GM23338 (cell line): ENCODE data around the gene ABCA6. TPM values are rescaled to one million over a fixed set of nuclear protein-coding genes. Genes with fewer than 3 reads are reported as not detected.

Experiments used
- ATAC-seq: fragments of 200-7000 bp; cut with Tn5 transposase; 3 replicates; pipeline ENCODE4 v1.9.1; 2020
- DNase-seq: peaks from one replicate; pipeline ENCODE4 v3.0.0-alpha.2; 2015; ENCODE audit warnings: low spot score
- H2AFZ ChIP-seq: fragments of 200-600 bp; sonication (generic); 2 replicates; pipeline ENCODE4 v1.8.0; 2016; ENCODE audit warnings: antibody characterized with exemption, mild to moderate bottlenecking, moderate library complexity
- H3F3A ChIP-seq: fragments of 200-600 bp; sonication (generic); replicated peaks from 2 replicates; pipeline ENCODE4 v1.8.0; 2017; ENCODE audit warnings: antibody characterized with exemption, mixed run types, low read depth
- H3K27ac ChIP-seq: fragments of 200-600 bp; sonication (generic); 2 replicates; pipeline ENCODE4 v1.6.1; 2016; ENCODE audit warnings: low read depth
- H3K27me3 ChIP-seq: fragments of 200-600 bp; sonication (generic); 2 replicates; pipeline ENCODE4 v1.8.0; 2016; ENCODE audit warnings: mild to moderate bottlenecking, mixed run types, moderate library complexity; ENCODE audit not compliant: insufficient read depth
- H3K36me3 ChIP-seq: fragments of 200-600 bp; sonication (generic); 2 replicates; pipeline ENCODE4 v1.8.0; 2016; ENCODE audit warnings: mild to moderate bottlenecking; ENCODE audit not compliant: insufficient read depth
- H3K4me1 ChIP-seq: fragments of 200-600 bp; sonication (generic); 2 replicates; pipeline ENCODE4 v1.8.0; 2016; ENCODE audit warnings: mild to moderate bottlenecking, moderate library complexity; ENCODE audit not compliant: insufficient read depth
- H3K4me2 ChIP-seq: fragments of 200-600 bp; sonication (generic); 2 replicates; pipeline ENCODE4 v1.7.1; 2017; ENCODE audit warnings: mixed run types
- H3K4me3 ChIP-seq: fragments of 200-600 bp; sonication (generic); 2 replicates; pipeline ENCODE4 v1.6.1; 2016; ENCODE audit warnings: mixed run types
- H3K79me2 ChIP-seq: fragments of 200-600 bp; sonication (generic); replicated peaks from 2 replicates; pipeline ENCODE4 v1.8.0; 2017; ENCODE audit warnings: mild to moderate bottlenecking; ENCODE audit not compliant: insufficient read depth
- H3K9me2 ChIP-seq: fragments of 200-600 bp; sonication (generic); 2 replicates; pipeline ENCODE4 v1.8.0; 2017; ENCODE audit not compliant: insufficient read depth
- H4K20me1 ChIP-seq: fragments of 200-600 bp; sonication (generic); replicated peaks from 2 replicates; pipeline ENCODE4 v1.8.0; 2017; ENCODE audit warnings: mild to moderate bottlenecking; ENCODE audit not compliant: insufficient read depth
- H3K27ac Mint-ChIP-seq: 2 replicates; pipeline ENCODE4 v1.8.0; 2020; ENCODE audit warnings: inconsistent platforms, mild to moderate bottlenecking, moderate library complexity, mixed read lengths
- H3K27me3 Mint-ChIP-seq: 3 replicates; pipeline ENCODE4 v1.8.0; 2022; ENCODE audit warnings: low read depth, mild to moderate bottlenecking, moderate library complexity, mixed read lengths, inconsistent platforms; ENCODE audit not compliant: insufficient read depth, poor library complexity
- H3K36me3 Mint-ChIP-seq: 3 replicates; pipeline ENCODE4 v1.8.0; 2021; ENCODE audit warnings: low read depth, mild to moderate bottlenecking, inconsistent platforms, moderate library complexity, mixed read lengths
- H3K4me1 Mint-ChIP-seq: 3 replicates; pipeline ENCODE4 v1.8.0; 2020; ENCODE audit warnings: mild to moderate bottlenecking, inconsistent platforms, mixed read lengths
- H3K4me3 Mint-ChIP-seq: 3 replicates; pipeline ENCODE4 v1.8.0; 2021; ENCODE audit warnings: moderate library complexity, mild to moderate bottlenecking, inconsistent platforms, mixed read lengths
- H3K9me3 Mint-ChIP-seq: 3 replicates; pipeline ENCODE4 v1.8.0; 2020; ENCODE audit warnings: moderate library complexity, mild to moderate bottlenecking, inconsistent platforms, mixed read lengths
- CREB1 ChIP-seq: fragments of 250-450 bp; sonication (Bioruptor Pico); IDR thresholded peaks from 2 replicates; pipeline ENCODE4 v1.5.0; 2020; ENCODE audit warnings: low read depth, mild to moderate bottlenecking, moderate library complexity
- JUNB ChIP-seq: IDR thresholded peaks from one replicate; pipeline ENCODE4 v1.6.1; 2016; ENCODE audit warnings: antibody characterized with exemption; ENCODE audit not compliant: unreplicated experiment
- POLR2AphosphoS5 ChIP-seq: IDR thresholded peaks from 2 replicates; pipeline ENCODE4 v1.6.1; 2016; ENCODE audit warnings: antibody characterized with exemption, low read depth
- REST ChIP-seq: IDR thresholded peaks from one replicate; pipeline ENCODE4 v1.6.1; 2018; ENCODE audit warnings: antibody characterized with exemption; ENCODE audit not compliant: unreplicated experiment
- polyA plus RNA-seq: library from polyadenylated mRNA; unstranded; fragments of >200 nt; fragmentation: Nextera tagmentation; extraction: Ambion mirVana; gene quantifications from 2 replicates; pipeline ENCODE4 v1.2.1, GENCODE V29; 2016
- total RNA-seq: library from RNA; depleted of rRNA; stranded (reverse); fragments of >200 nt; shearing (Covaris generic); gene quantifications from 2 replicates; pipeline ENCODE4 v1.2.3, GENCODE V29; 2014
- TF ChIP-seq, protein P1 (sequence below), 2 experiments: fragments of 200-600 bp in 1 of 2; sonication (generic) in 1 of 2; conservative IDR thresholded peaks; 2 replicates each; pipeline versions ENCODE4 v1.5.1 to v1.6.1; 2016 to 2017; ENCODE audit warnings: antibody characterized with exemption in 2 of 2, low read depth in 2 of 2, mild to moderate bottlenecking in 2 of 2, moderate library complexity in 1 of 2

ABCA6 gene
- total and polyA plus RNA-seq, 2 experiments from 2014 or later, result not detected

- Mint-ChIP-seq H3K27me3 (peaks cover under 1% of the 10 kb centered on the region), H3K4me1 (no peaks in the 10 kb centered on the region), H3K4me3 (no peak overlapping the region), H3K36me3 (no peaks in the 10 kb centered on the region), H3K9me3 (peaks cover under 1% of the 10 kb centered on the region; the same call in 1 of the 3 replicates), H3K27ac (no peak overlapping the region)
- H3K79me2 ChIP-seq, result no peaks in the 10 kb centered on the region
- no peak for DNase-seq
- TF ChIP-seq REST (no peak), JUNB (no peak), CREB1 (CRISPR knock-in tag) (no peak), POLR2AphosphoS5 (no peak)
- TF ChIP-seq, protein P1, sequence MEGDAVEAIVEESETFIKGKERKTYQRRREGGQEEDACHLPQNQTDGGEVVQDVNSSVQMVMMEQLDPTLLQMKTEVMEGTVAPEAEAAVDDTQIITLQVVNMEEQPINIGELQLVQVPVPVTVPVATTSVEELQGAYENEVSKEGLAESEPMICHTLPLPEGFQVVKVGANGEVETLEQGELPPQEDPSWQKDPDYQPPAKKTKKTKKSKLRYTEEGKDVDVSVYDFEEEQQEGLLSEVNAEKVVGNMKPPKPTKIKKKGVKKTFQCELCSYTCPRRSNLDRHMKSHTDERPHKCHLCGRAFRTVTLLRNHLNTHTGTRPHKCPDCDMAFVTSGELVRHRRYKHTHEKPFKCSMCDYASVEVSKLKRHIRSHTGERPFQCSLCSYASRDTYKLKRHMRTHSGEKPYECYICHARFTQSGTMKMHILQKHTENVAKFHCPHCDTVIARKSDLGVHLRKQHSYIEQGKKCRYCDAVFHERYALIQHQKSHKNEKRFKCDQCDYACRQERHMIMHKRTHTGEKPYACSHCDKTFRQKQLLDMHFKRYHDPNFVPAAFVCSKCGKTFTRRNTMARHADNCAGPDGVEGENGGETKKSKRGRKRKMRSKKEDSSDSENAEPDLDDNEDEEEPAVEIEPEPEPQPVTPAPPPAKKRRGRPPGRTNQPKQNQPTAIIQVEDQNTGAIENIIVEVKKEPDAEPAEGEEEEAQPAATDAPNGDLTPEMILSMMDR (conservative IDR thresholded peaks at IDR 0.05; ENCODE audit: low read depth in 2 of 2), result no peak
- no peaks in the 10 kb centered on the region for H3F3A ChIP-seq
- H4K20me1 ChIP-seq, result no peaks in the 10 kb centered on the region
- no peaks in the 10 kb centered on the region for H3K36me3 ChIP-seq
- no peaks in the 10 kb centered on the region for H3K9me2 ChIP-seq
- H3K27me3 ChIP-seq, result no peaks in the 10 kb centered on the region
- H3K4me3 ChIP-seq, result no peak overlapping the region
- H3K27ac ChIP-seq, result no peak overlapping the region
- H3K4me1 ChIP-seq, result no peaks in the 10 kb centered on the region
- H2AFZ ChIP-seq, result no peak overlapping the region
- H3K4me2 ChIP-seq, result no peak overlapping the region
- no peak for ATAC-seq
These were observed 99.4 kb downstream of the ABCA6 start for GRCh38 chr17:69042308-69042707.

- H3K27ac Mint-ChIP-seq, result no peak overlapping the region
- no peaks in the 10 kb centered on the region; the same call in 1 of the 3 replicates for H3K9me3 Mint-ChIP-seq
- H3K4me2 ChIP-seq, result no peak overlapping the region
- H3K27ac ChIP-seq, result no peak overlapping the region
- no peaks in the 10 kb centered on the region for H3K36me3 Mint-ChIP-seq
- H3K4me3 Mint-ChIP-seq, result no peak overlapping the region
- no peaks in the 10 kb centered on the region for H4K20me1 ChIP-seq
- no peaks in the 10 kb centered on the region for H3K4me1 ChIP-seq
- H3F3A ChIP-seq, result no peaks in the 10 kb centered on the region
- peak overlapping the region; percentile 49; the same call in 1 of the 2 replicates for H2AFZ ChIP-seq
- no peak overlapping the region for H3K4me3 ChIP-seq
- no peak for DNase-seq
- H3K27me3 Mint-ChIP-seq, result no peaks in the 10 kb centered on the region
- H3K9me2 ChIP-seq, result peaks cover 3% of the 10 kb centered on the region; the same call in 1 of the 2 replicates
- H3K79me2 ChIP-seq, result no peaks in the 10 kb centered on the region
- H3K4me1 Mint-ChIP-seq, result no peaks in the 10 kb centered on the region
- no peak for ATAC-seq
- no peaks in the 10 kb centered on the region for H3K27me3 ChIP-seq
- TF ChIP-seq, protein P1 (conservative IDR thresholded peaks at IDR 0.05; ENCODE audit: low read depth in 2 of 2), result no peak
- no peak for TF ChIP-seq JUNB
- no peaks in the 10 kb centered on the region for H3K36me3 ChIP-seq
These were observed 109.9 kb downstream of the ABCA6 start for GRCh38 chr17:69031839-69032238.
